ENCODE results near the gene LACTBL1. TPM values are rescaled to one million over a fixed set of nuclear protein-coding genes. Genes with fewer than 3 reads are reported as not detected.

Gene LACTBL1
- total RNA-seq, 1 donor from 2014 or later = not detected

GRCh38 chr1:22914633-22915217 is 57.9 kb downstream of the LACTBL1 start:
- Histone ChIP-seq H4K20me1 (ENCODE audit: insufficient read depth, low read length) (no peaks in the 10 kb centered on the region), H3K9me3 (ENCODE audit: insufficient read depth, low read depth, low read length) (no peaks in the 10 kb centered on the region), H3K36me3 (ENCODE audit: insufficient read depth, low read length) (peaks cover 15% of the 10 kb centered on the region), H3K4me3 (ENCODE audit: insufficient read depth, low read depth, low read length) (no peak overlapping the region), H3K27ac (ENCODE audit: low read depth, low read length) (no peak overlapping the region), H3K79me2 (ENCODE audit: insufficient read depth, low read length) (no peaks in the 10 kb centered on the region), H3K9ac (ENCODE audit: low read length) (no peak overlapping the region), H3K4me1 (ENCODE audit: insufficient read depth, low read length) (no peaks in the 10 kb centered on the region), H3K4me2 (ENCODE audit: low read length) (no peak overlapping the region), H3K27me3 (ENCODE audit: insufficient read depth, low read length) (no peaks in the 10 kb centered on the region), H2AFZ (ENCODE audit: low read depth, low read length) (no peak overlapping the region)
- no peak for DNase-seq (ENCODE audit: low read depth)
- Mint-ChIP-seq H3K27ac (ENCODE audit: unreplicated experiment) (no peak overlapping the region), H3K27me3 (ENCODE audit: low read depth, unreplicated experiment) (peaks cover 33% of the 10 kb centered on the region), H3K4me3 (ENCODE audit: unreplicated experiment) (no peak overlapping the region), H3K36me3 (ENCODE audit: low read depth, unreplicated experiment) (peaks cover 1% of the 10 kb centered on the region), H3K9me3 (ENCODE audit: unreplicated experiment) (no peaks in the 10 kb centered on the region), H3K4me1 (ENCODE audit: low read depth, unreplicated experiment) (peaks cover 3% of the 10 kb centered on the region)
- TF ChIP-seq, protein P1, sequence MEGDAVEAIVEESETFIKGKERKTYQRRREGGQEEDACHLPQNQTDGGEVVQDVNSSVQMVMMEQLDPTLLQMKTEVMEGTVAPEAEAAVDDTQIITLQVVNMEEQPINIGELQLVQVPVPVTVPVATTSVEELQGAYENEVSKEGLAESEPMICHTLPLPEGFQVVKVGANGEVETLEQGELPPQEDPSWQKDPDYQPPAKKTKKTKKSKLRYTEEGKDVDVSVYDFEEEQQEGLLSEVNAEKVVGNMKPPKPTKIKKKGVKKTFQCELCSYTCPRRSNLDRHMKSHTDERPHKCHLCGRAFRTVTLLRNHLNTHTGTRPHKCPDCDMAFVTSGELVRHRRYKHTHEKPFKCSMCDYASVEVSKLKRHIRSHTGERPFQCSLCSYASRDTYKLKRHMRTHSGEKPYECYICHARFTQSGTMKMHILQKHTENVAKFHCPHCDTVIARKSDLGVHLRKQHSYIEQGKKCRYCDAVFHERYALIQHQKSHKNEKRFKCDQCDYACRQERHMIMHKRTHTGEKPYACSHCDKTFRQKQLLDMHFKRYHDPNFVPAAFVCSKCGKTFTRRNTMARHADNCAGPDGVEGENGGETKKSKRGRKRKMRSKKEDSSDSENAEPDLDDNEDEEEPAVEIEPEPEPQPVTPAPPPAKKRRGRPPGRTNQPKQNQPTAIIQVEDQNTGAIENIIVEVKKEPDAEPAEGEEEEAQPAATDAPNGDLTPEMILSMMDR (IDR thresholded peaks at IDR 0.05; ENCODE audit: insufficient read depth, low read depth, low read length) = no peak
- no peak for TF ChIP-seq EZH2 (IDR thresholded peaks at IDR 0.05; ENCODE audit: insufficient read depth, low read length)
- no peak for FAIRE-seq

- Histone ChIP-seq H3K27me3 (ENCODE audit: insufficient read depth, low read length) (no peaks in the 10 kb centered on the region), H4K20me1 (ENCODE audit: insufficient read depth, low read length) (no peaks in the 10 kb centered on the region), H3K36me3 (ENCODE audit: insufficient read depth, low read length) (peaks cover 15% of the 10 kb centered on the region), H3K9ac (ENCODE audit: low read length) (no peak overlapping the region), H3K4me1 (ENCODE audit: insufficient read depth, low read length) (no peaks in the 10 kb centered on the region), H3K27ac (ENCODE audit: low read depth, low read length) (no peak overlapping the region), H3K4me2 (ENCODE audit: low read length) (no peak overlapping the region), H2AFZ (ENCODE audit: low read depth, low read length) (no peak overlapping the region), H3K4me3 (ENCODE audit: insufficient read depth, low read depth, low read length) (no peak overlapping the region), H3K79me2 (ENCODE audit: insufficient read depth, low read length) (no peaks in the 10 kb centered on the region), H3K9me3 (ENCODE audit: insufficient read depth, low read depth, low read length) (no peaks in the 10 kb centered on the region)
- peaks cover 1% of the 10 kb centered on the region for H3K36me3 Mint-ChIP-seq (ENCODE audit: low read depth, unreplicated experiment)
- H3K27ac Mint-ChIP-seq (ENCODE audit: unreplicated experiment) = no peak overlapping the region
- TF ChIP-seq EZH2 (IDR thresholded peaks at IDR 0.05; ENCODE audit: insufficient read depth, low read length) = no peak
- TF ChIP-seq, protein P1 (IDR thresholded peaks at IDR 0.05; ENCODE audit: insufficient read depth, low read depth, low read length) = no peak
- FAIRE-seq (no peak), DNase-seq (ENCODE audit: low read depth) (no peak)
- H3K4me1 Mint-ChIP-seq (ENCODE audit: low read depth, unreplicated experiment) = no peaks in the 10 kb centered on the region
- peaks cover 33% of the 10 kb centered on the region for H3K27me3 Mint-ChIP-seq (ENCODE audit: low read depth, unreplicated experiment)
- H3K4me3 Mint-ChIP-seq (ENCODE audit: unreplicated experiment) = no peak overlapping the region
- no peaks in the 10 kb centered on the region for H3K9me3 Mint-ChIP-seq (ENCODE audit: unreplicated experiment)
Measured at GRCh38 chr1:22914156-22914555, 58.5 kb downstream of the LACTBL1 start.

- Mint-ChIP-seq H3K4me3 (ENCODE audit: unreplicated experiment) (no peak overlapping the region), H3K27ac (ENCODE audit: unreplicated experiment) (no peak overlapping the region), H3K27me3 (ENCODE audit: low read depth, unreplicated experiment) (peaks cover 35% of the 10 kb centered on the region), H3K4me1 (ENCODE audit: low read depth, unreplicated experiment) (no peaks in the 10 kb centered on the region), H3K36me3 (ENCODE audit: low read depth, unreplicated experiment) (peaks cover 1% of the 10 kb centered on the region), H3K9me3 (ENCODE audit: unreplicated experiment) (no peaks in the 10 kb centered on the region)
- DNase-seq (ENCODE audit: low read depth) (no peak), FAIRE-seq (no peak)
- Histone ChIP-seq H3K4me3 (ENCODE audit: insufficient read depth, low read depth, low read length) (no peak overlapping the region), H3K27ac (ENCODE audit: low read depth, low read length) (no peak overlapping the region), H3K4me1 (ENCODE audit: insufficient read depth, low read length) (no peaks in the 10 kb centered on the region), H3K27me3 (ENCODE audit: insufficient read depth, low read length) (no peaks in the 10 kb centered on the region), H3K36me3 (ENCODE audit: insufficient read depth, low read length) (peaks cover 15% of the 10 kb centered on the region), H4K20me1 (ENCODE audit: insufficient read depth, low read length) (no peaks in the 10 kb centered on the region), H3K79me2 (ENCODE audit: insufficient read depth, low read length) (no peaks in the 10 kb centered on the region), H3K9ac (ENCODE audit: low read length) (no peak overlapping the region), H2AFZ (ENCODE audit: low read depth, low read length) (no peak overlapping the region), H3K9me3 (ENCODE audit: insufficient read depth, low read depth, low read length) (no peaks in the 10 kb centered on the region), H3K4me2 (ENCODE audit: low read length) (no peak overlapping the region)
- no peak for TF ChIP-seq EZH2 (IDR thresholded peaks at IDR 0.05; ENCODE audit: insufficient read depth, low read length)
- TF ChIP-seq, protein P1 (IDR thresholded peaks at IDR 0.05; ENCODE audit: insufficient read depth, low read depth, low read length) = no peak
Measured at GRCh38 chr1:22913421-22914141, 59.1 kb downstream of the LACTBL1 start.
